GM19455 (cell line): Measurements from ENCODE around the gene GDPD2.

Experiments used
- ATAC-seq: cut with Tn5 transposase; IDR thresholded peaks from one replicate; pipeline ENCODE4 v1.9.1; 2021; ENCODE audit not compliant: unreplicated experiment

The GDPD2 gene

DNA sequence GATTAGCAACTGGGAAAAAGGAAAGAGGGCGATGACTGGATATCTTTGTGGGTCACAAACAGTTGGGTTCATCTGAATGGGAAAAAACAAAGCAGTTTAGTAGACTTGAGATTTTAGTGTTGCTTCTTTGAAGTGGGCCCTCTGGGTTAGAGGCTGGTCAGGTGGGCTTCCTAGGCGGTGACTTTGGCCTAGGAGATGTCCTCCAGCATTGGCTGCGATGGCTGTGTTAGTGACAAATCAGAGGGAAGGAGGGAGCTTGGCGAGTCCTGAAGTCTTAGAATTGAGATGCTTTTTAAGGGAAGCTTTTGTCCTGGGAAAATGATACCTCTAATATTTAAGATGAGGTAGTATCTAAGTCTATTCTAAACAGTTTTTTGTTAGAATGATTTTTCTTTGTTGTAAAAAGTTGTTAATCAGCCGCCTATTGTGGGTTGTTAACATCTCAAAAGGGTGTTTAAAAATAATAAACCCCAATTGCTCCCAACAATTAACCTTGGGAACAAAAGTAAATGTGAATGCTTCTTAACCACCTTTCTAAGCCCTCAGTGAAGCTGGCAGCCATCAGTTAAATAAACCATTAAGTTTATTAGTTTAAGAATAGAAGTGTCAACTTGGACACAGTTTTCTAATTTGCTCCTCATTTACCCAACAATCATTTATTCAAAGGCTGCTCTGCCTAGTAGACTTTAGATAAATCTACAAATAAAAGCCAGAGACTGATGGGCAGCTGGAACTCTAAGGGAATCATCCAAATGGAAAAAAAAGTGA is 53.2 kb downstream of the GDPD2 start:
- no peak for ATAC-seq

- ATAC-seq, result no peak
These were observed 54.0 kb downstream of the GDPD2 start for GRCh38 chrX:70476934-70477733.

GRCh38 chrX:70477734-70478075 is 54.6 kb downstream of the GDPD2 start:
- ATAC-seq, result no peak

DNA sequence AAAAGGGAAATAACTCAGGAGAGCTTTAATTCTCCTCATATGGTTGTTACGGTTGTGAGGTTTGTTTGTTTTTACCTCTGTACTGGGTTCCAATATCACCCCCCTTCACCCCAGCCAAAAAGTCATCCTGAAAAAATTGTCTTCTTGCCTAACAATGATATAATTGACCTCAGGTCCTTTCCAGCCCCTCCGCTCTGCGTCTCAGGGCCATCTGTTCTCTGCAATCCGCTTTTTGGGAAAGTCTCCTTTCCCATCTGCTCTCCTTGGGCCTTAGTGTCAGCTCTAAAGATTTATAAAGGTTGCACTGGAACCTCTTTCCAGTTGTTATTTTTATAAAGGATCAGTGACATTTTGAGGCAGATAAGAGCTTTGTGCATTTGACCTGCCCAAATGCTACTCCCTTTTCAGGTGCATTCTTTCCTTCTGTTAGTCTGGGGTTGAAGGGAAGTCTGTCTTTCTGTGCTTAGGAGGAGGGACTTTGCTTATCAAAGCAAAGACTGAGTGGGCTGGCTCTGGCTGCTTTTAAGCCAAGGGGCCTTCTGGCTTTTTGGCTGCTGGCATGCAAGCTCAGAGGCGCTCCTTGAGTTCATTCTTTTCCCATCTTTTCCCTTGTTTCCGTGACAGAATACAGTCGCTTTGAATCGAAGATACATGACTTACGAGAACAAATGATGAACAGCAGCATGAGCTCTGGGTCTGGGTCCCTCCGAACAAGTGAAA is 55.6 kb downstream of the GDPD2 start:
- ATAC-seq, result no peak

GRCh38 chrX:70479247-70479921 is 56.3 kb downstream of the GDPD2 start:
- ATAC-seq, result no peak

DNA sequence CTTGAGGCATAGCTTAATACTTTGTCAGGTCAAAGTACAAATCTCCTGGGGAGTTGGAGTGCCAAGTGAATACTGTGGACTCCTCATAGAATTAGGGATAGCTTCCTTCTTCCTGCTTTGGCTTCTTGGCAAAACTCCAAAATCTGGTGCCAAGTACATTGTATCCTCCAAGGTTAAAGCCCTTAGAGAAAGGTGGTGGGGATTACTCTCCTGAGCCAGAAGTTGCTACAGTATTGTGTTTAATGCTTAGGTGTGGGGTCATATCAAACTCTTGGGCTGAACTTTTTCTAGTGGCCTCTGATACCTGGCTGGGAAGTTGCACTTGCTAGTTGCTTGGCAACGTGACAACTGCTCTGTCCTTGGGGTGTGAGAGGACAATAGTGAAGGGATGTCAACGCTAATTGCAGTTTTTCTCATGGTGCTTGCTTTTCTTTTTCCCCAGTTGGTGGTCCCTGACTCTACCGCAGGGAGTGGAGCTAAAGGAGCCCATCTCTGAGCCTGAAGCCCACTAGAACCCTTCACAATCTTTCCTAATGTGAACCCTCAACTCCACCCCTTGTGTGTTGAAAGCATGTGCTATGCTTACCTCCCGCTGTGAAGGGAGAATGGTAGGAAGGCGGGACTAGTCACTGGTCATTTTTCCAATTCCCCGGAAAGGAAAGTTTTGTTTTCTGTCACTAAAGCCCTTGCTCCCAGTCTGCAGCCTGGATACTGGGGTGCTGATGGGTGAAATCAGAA is 57.0 kb downstream of the GDPD2 start:
- no peak for ATAC-seq

DNA sequence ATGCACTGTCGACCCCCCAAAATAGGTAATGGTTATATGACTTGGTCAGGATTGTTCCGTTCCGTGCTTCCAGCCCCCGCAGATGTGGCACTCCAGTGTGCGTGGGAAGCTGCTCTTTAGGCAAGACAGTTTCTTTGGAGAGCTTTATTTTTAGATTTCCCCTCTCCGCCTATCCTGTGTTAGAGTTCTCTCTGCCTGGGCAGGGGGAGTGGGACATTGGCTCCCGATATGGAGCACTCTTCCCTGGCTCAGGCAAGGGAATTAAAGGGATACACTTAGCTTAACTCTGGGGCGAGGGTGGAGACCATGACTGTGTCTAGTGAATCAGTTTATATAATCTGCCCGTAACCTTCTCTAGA is 57.5 kb downstream of the GDPD2 start:
- no peak for ATAC-seq

DNA sequence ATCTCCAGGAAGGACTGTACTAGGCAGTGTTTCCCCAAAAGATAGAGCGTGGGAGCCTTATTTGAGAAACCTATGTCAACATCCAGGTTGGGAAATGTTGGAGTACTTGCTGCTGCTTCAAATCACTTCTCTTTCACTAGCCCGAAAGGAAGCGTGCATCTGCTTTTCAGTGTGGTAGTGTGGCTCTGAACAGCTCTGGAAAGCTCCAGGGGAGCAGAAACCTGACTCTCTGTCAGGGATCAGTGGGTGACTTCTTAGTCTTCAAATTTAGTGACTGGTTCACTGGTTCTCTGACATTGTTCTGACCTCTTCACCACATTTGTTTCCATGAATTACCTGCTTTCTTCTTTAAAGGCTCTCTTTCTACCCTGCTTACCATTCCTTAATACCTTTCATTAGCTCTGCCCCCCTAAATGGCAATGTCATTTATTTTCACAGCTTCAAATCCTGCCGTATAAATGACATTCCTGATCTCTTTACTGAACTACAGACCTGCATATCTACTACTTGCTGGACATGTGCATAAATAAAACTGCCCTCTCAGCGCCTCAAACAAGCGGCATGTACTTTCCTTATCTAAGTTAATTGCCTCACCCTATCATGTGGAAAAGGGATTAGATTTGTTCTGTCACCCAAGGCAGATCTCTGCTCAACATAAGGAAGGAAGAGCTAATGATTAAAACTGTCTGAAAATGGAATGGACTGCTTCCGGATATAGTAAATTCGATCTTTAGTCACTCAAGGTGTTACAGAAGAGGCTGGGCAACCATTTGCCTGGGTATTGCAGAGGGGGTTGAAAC is 58.6 kb downstream of the GDPD2 start:
- no peak for ATAC-seq

- no peak for ATAC-seq
These were observed 59.2 kb downstream of the GDPD2 start for GRCh38 chrX:70482300-70482699.
